Panc1 (cell line): ENCODE results near the gene SLC30A4. TPM values are rescaled to one million over a fixed set of nuclear protein-coding genes. Genes with fewer than 3 reads are reported as not detected.

Source experiments
- ATAC-seq: fragments of 200-7000 bp; cut with Tn5 transposase; 2 replicates; pipeline ENCODE4 v1.9.1; 2020; ENCODE audit warnings: mild to moderate bottlenecking, moderate library complexity
- BruUV-seq: library from RNA; stranded (reverse); fragments of 400-500 nt; replicated peaks from 2 replicates; lab custom pipeline; 2021; lab: Mats Ljungman, UMichigan
- CTCF ChIA-PET: fragments of 300-600 bp; sonication (Branson Sonifier 250); formaldehyde crosslinking; loops from one replicate; lab custom pipeline; 2022; ENCODE audit warnings: antibody characterized with exemption; lab: Charles Lee
- POLR2A ChIA-PET: fragments of 300-600 bp; sonication (Branson Sonifier 250); formaldehyde crosslinking; loops from one replicate; lab custom pipeline; 2022; ENCODE audit warnings: antibody characterized with exemption; lab: Charles Lee
- DNase-seq: peaks from one replicate; pipeline ENCODE4 v3.0.0-alpha.2; 2010; ENCODE audit warnings: low read depth, low spot score
- H3K27ac ChIP-seq: 2 replicates; pipeline ENCODE4 v1.5.1; 2011; ENCODE audit warnings: mild to moderate bottlenecking, low read length, inconsistent platforms
- H3K27me3 ChIP-seq: fragments of 200-500 bp; sonication (Bioruptor generic); 2 replicates; pipeline ENCODE4 v1.6.0; 2014; ENCODE audit warnings: low read length, inconsistent platforms; ENCODE audit not compliant: control insufficient read depth, insufficient read depth
- H3K36me3 ChIP-seq: fragments of 200-500 bp; sonication (Bioruptor generic); 2 replicates; pipeline ENCODE4 v1.5.1; 2014; ENCODE audit warnings: inconsistent platforms, mild to moderate bottlenecking, low read length, moderate library complexity; ENCODE audit not compliant: control insufficient read depth, insufficient read depth
- H3K4me1 ChIP-seq: 2 replicates; pipeline ENCODE4 v1.5.1; 2011; ENCODE audit warnings: inconsistent platforms, mild to moderate bottlenecking, low read length, moderate library complexity; ENCODE audit not compliant: control insufficient read depth, insufficient read depth
- H3K4me3 ChIP-seq, 2 experiments: 2 replicates each; pipeline ENCODE4 v1.5.1; 2011 to 2012; ENCODE audit warnings: low read depth in 2 of 2, low read length in 2 of 2, mild to moderate bottlenecking in 2 of 2, inconsistent platforms in 1 of 2, moderate library complexity in 1 of 2
- H3K9me3 ChIP-seq: fragments of 200-500 bp; sonication (Bioruptor generic); 2 replicates; pipeline ENCODE4 v1.5.1; 2014; ENCODE audit warnings: low read depth, mild to moderate bottlenecking, inconsistent platforms, low read length, moderate library complexity; ENCODE audit not compliant: control insufficient read depth, insufficient read depth
- POLR2AphosphoS5 ChIP-seq: IDR thresholded peaks from 2 replicates; pipeline ENCODE4 v1.6.1; 2012; ENCODE audit warnings: mild to moderate bottlenecking, low read depth, low read length, moderate library complexity
- SIN3A ChIP-seq: IDR thresholded peaks from 2 replicates; pipeline ENCODE4 v1.6.1; 2012; ENCODE audit warnings: low read depth, mild to moderate bottlenecking, low read length, moderate library complexity, borderline replicate concordance; ENCODE audit not compliant: insufficient read depth
- TCF7L2 ChIP-seq: IDR thresholded peaks from 2 replicates; pipeline ENCODE4 v1.6.1; 2011; ENCODE audit warnings: mild to moderate bottlenecking, low read depth, low read length, inconsistent platforms
- in situ Hi-C: cut with HindIII; loops from 2 replicates; pipeline ENCODE4 v1.10.0; 2016; ENCODE audit warnings: low sequenced_read_pairs, low pct_unique_long_range_greater_than_20kb
- intact Hi-C: fragments of 100-400 bp; cut with micrococcal nuclease; formaldehyde crosslinking; loops from one replicate; pipeline ENCODE4 v1.10.0; 2022; ENCODE audit not compliant: unreplicated experiment
- total RNA-seq: library from RNA; stranded (reverse); gene quantifications from one replicate; pipeline ENCODE4 v1.2.1, GENCODE V29; 2021; ENCODE audit not compliant: unreplicated experiment
- TF ChIP-seq, protein P1 (sequence below): fragments of 450-650 bp; IDR thresholded peaks from 2 replicates; pipeline ENCODE4 v1.5.1; 2017; ENCODE audit warnings: mild to moderate bottlenecking
- TF ChIP-seq, protein P2 (sequence below), 2 experiments: IDR thresholded peaks; 2 replicates each; pipeline ENCODE4 v1.6.1; 2011 to 2012; ENCODE audit warnings: low read depth in 2 of 2, control low read depth in 1 of 2, low read length in 1 of 2, mild to moderate bottlenecking in 1 of 2, moderate library complexity in 1 of 2; ENCODE audit not compliant: insufficient read depth in 1 of 2

Gene SLC30A4
- total RNA-seq, 1 experiment from 2014 or later, result 9.3 TPM

DNA sequence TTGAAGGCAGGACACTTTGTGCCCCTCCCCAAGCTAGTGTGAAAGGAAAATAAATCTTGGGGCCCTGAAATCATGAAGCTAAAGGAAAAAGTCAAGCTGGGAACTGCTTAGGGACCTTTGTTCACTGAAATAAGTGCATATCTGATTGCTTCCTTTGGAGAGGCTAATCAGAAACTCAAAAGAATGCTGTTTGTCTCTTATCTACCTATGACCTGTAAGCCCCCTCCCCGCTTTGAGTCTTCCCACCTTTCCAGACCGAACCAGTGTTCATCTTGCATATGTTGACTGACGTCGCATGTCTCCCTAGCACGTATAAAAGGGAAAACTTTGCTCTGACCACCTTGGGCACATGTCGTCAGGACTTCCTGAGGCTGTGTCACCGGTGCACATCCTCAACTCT is 53.1 kb downstream of the SLC30A4 start:
- in situ Hi-C loops (no loop called here), intact Hi-C loops (no loop called here)
- H3K27me3 ChIP-seq, result no peaks in the 10 kb centered on the region
- no peaks in the 10 kb centered on the region for H3K9me3 ChIP-seq
- BruUV-seq, result no TSS peak
- no peaks in the 10 kb centered on the region for H3K4me1 ChIP-seq
- TF ChIP-seq, protein P1, sequence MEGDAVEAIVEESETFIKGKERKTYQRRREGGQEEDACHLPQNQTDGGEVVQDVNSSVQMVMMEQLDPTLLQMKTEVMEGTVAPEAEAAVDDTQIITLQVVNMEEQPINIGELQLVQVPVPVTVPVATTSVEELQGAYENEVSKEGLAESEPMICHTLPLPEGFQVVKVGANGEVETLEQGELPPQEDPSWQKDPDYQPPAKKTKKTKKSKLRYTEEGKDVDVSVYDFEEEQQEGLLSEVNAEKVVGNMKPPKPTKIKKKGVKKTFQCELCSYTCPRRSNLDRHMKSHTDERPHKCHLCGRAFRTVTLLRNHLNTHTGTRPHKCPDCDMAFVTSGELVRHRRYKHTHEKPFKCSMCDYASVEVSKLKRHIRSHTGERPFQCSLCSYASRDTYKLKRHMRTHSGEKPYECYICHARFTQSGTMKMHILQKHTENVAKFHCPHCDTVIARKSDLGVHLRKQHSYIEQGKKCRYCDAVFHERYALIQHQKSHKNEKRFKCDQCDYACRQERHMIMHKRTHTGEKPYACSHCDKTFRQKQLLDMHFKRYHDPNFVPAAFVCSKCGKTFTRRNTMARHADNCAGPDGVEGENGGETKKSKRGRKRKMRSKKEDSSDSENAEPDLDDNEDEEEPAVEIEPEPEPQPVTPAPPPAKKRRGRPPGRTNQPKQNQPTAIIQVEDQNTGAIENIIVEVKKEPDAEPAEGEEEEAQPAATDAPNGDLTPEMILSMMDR, result no peak
- TF ChIP-seq, protein P2, sequence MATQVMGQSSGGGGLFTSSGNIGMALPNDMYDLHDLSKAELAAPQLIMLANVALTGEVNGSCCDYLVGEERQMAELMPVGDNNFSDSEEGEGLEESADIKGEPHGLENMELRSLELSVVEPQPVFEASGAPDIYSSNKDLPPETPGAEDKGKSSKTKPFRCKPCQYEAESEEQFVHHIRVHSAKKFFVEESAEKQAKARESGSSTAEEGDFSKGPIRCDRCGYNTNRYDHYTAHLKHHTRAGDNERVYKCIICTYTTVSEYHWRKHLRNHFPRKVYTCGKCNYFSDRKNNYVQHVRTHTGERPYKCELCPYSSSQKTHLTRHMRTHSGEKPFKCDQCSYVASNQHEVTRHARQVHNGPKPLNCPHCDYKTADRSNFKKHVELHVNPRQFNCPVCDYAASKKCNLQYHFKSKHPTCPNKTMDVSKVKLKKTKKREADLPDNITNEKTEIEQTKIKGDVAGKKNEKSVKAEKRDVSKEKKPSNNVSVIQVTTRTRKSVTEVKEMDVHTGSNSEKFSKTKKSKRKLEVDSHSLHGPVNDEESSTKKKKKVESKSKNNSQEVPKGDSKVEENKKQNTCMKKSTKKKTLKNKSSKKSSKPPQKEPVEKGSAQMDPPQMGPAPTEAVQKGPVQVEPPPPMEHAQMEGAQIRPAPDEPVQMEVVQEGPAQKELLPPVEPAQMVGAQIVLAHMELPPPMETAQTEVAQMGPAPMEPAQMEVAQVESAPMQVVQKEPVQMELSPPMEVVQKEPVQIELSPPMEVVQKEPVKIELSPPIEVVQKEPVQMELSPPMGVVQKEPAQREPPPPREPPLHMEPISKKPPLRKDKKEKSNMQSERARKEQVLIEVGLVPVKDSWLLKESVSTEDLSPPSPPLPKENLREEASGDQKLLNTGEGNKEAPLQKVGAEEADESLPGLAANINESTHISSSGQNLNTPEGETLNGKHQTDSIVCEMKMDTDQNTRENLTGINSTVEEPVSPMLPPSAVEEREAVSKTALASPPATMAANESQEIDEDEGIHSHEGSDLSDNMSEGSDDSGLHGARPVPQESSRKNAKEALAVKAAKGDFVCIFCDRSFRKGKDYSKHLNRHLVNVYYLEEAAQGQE (IDR thresholded peaks at IDR 0.05; ENCODE audit: insufficient read depth in 1 of 2, low read depth in 2 of 2, low read length in 1 of 2), result no peak
- TF ChIP-seq POLR2AphosphoS5, result no peak
- no peak for TF ChIP-seq SIN3A
- no peak for TF ChIP-seq TCF7L2
- H3K27ac ChIP-seq, result no peak overlapping the region
- ATAC-seq, result no peak
- DNase-seq, result no peak
- no peaks in the 10 kb centered on the region for H3K36me3 ChIP-seq
- ChIA-PET CTCF (no interaction called here), POLR2A (no interaction called here)
- H3K4me3 ChIP-seq, result no peak overlapping the region

DNA sequence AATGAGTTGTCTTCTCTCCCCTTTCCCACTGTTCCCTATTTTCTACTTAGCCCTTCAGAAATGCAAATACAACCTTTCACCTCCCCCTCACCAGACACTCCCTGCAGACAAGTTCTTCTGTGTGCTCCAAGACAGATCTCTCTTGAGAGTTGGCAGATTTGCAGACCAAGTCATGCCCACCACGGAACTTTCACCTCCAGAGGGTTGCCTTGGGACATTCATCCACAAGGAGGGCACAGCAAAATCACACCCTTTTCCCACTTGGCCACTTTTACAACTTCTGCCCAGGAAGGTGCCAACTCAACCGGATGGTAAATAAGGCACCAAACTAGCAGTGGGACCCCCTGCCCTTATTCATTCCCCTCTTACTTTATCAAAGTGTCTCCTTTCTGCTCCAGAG is 53.5 kb downstream of the SLC30A4 start:
- CTCF ChIA-PET, result no interaction called here

More for the DNA sequence above, 53.5 kb downstream of the SLC30A4 start:
- intact Hi-C loops (no loop called here), in situ Hi-C loops (no loop called here)
- BruUV-seq, result no TSS peak
- Histone ChIP-seq H3K36me3 (no peaks in the 10 kb centered on the region), H3K27me3 (no peaks in the 10 kb centered on the region), H3K27ac (no peak overlapping the region), H3K4me3 (no peak overlapping the region), H3K4me1 (no peaks in the 10 kb centered on the region), H3K9me3 (no peaks in the 10 kb centered on the region)
- POLR2A ChIA-PET, result no interaction called here
- DNase-seq, result no peak
- TF ChIP-seq, protein P2 (IDR thresholded peaks at IDR 0.05; ENCODE audit: insufficient read depth in 1 of 2, low read depth in 2 of 2, low read length in 1 of 2), result no peak
- TF ChIP-seq, protein P1, result no peak
- TF ChIP-seq TCF7L2 (no peak), POLR2AphosphoS5 (no peak), SIN3A (no peak)
- ATAC-seq, result no peak
